Stimulated activated effector memory CD8-positive, alpha-beta T cell treated with anti-CD3 and anti-CD28 coated beads, Interleukin-12 subunit alpha, Interleukin-12 subunit beta, amount 100 ng/mL, for 72 hours (primary cell): ENCODE data around the gene TRPV5.

Experiments
- ATAC-seq: fragments of 150-1000 bp; cut with Tn5 transposase; 2 replicates; pipeline ENCODE4 v1.10.0; 2021
- DNase-seq, 2 donors: peaks; one replicate each; pipeline ENCODE4 v3.0.0; 2021 to 2022; ENCODE audit warnings: low spot score in 2 of 2
- H3K27ac Mint-ChIP-seq: one replicate; pipeline ENCODE4 v1.8.0; 2022; ENCODE audit warnings: mild to moderate bottlenecking, mixed read lengths
- H3K36me3 Mint-ChIP-seq: one replicate; pipeline ENCODE4 v1.8.0; 2022; ENCODE audit warnings: mild to moderate bottlenecking, mixed read lengths
- H3K4me1 Mint-ChIP-seq: one replicate; pipeline ENCODE4 v1.8.0; 2022; ENCODE audit warnings: mixed read lengths
- H3K4me3 Mint-ChIP-seq: one replicate; pipeline ENCODE4 v1.8.0; 2022; ENCODE audit warnings: mild to moderate bottlenecking, mixed read lengths
- H3K9me3 Mint-ChIP-seq: one replicate; pipeline ENCODE4 v1.8.0; 2022; ENCODE audit warnings: mixed read lengths

Gene TRPV5

GRCh38 chr7:142866361-142867096 is 67.0 kb downstream of the TRPV5 start:
- Mint-ChIP-seq H3K27ac (peak overlapping the region; percentile 61), H3K4me3 (no peak overlapping the region), H3K9me3 (no peaks in the 10 kb centered on the region), H3K4me1 (no peaks in the 10 kb centered on the region), H3K36me3 (no peaks in the 10 kb centered on the region)
- DNase-seq (no peak), ATAC-seq (no peak)

GRCh38 chr7:142865766-142866165 is 67.8 kb downstream of the TRPV5 start:
- no peaks in the 10 kb centered on the region for H3K9me3 Mint-ChIP-seq
- no peaks in the 10 kb centered on the region for H3K36me3 Mint-ChIP-seq
- ATAC-seq (no peak), DNase-seq (no peak)
- no peak overlapping the region for H3K27ac Mint-ChIP-seq
- no peaks in the 10 kb centered on the region for H3K4me1 Mint-ChIP-seq
- no peak overlapping the region for H3K4me3 Mint-ChIP-seq

- Mint-ChIP-seq H3K36me3 (no peaks in the 10 kb centered on the region), H3K4me3 (no peak overlapping the region), H3K27ac (no peak overlapping the region), H3K9me3 (no peaks in the 10 kb centered on the region), H3K4me1 (no peaks in the 10 kb centered on the region)
- DNase-seq (no peak), ATAC-seq (no peak)
Measured at GRCh38 chr7:142864980-142865747, 68.4 kb downstream of the TRPV5 start.

- no peaks in the 10 kb centered on the region for H3K4me1 Mint-ChIP-seq
- H3K27ac Mint-ChIP-seq, result no peak overlapping the region
- no peak overlapping the region for H3K4me3 Mint-ChIP-seq
- H3K36me3 Mint-ChIP-seq, result no peaks in the 10 kb centered on the region
- ATAC-seq (no peak), DNase-seq (no peak)
- no peaks in the 10 kb centered on the region for H3K9me3 Mint-ChIP-seq
Measured at GRCh38 chr7:142863891-142864685, 69.5 kb downstream of the TRPV5 start.

- no peak for ATAC-seq
- Mint-ChIP-seq H3K4me1 (no peaks in the 10 kb centered on the region), H3K4me3 (no peak overlapping the region), H3K36me3 (no peaks in the 10 kb centered on the region), H3K9me3 (no peaks in the 10 kb centered on the region), H3K27ac (no peak overlapping the region)
- DNase-seq, result no peak
Measured at GRCh38 chr7:142862786-142863400, 70.7 kb downstream of the TRPV5 start.

GRCh38 chr7:142862351-142862750 is 71.2 kb downstream of the TRPV5 start:
- no peaks in the 10 kb centered on the region for H3K9me3 Mint-ChIP-seq
- H3K4me1 Mint-ChIP-seq, result no peaks in the 10 kb centered on the region
- ATAC-seq, result no peak
- DNase-seq, result no peak
- no peak overlapping the region for H3K4me3 Mint-ChIP-seq
- no peaks in the 10 kb centered on the region for H3K36me3 Mint-ChIP-seq
- H3K27ac Mint-ChIP-seq, result no peak overlapping the region

- H3K9me3 Mint-ChIP-seq, result no peaks in the 10 kb centered on the region
- H3K36me3 Mint-ChIP-seq, result no peaks in the 10 kb centered on the region
- DNase-seq (no peak), ATAC-seq (no peak)
- H3K4me1 Mint-ChIP-seq, result peaks cover 10% of the 10 kb centered on the region
- no peak overlapping the region for H3K27ac Mint-ChIP-seq
- no peak overlapping the region for H3K4me3 Mint-ChIP-seq
Measured at GRCh38 chr7:142860968-142861367, 72.6 kb downstream of the TRPV5 start.

- Mint-ChIP-seq H3K36me3 (no peaks in the 10 kb centered on the region), H3K4me1 (peaks cover 14% of the 10 kb centered on the region), H3K27ac (no peak overlapping the region), H3K9me3 (no peaks in the 10 kb centered on the region), H3K4me3 (no peak overlapping the region)
- DNase-seq (no peak), ATAC-seq (no peak)
Measured at GRCh38 chr7:142859829-142860228, 73.7 kb downstream of the TRPV5 start.

- H3K27ac Mint-ChIP-seq, result no peak overlapping the region
Measured at GRCh38 chr7:142859411-142859810, 74.1 kb downstream of the TRPV5 start.

More at GRCh38 chr7:142859411-142859810, 74.1 kb downstream of the TRPV5 start:
- no peak for DNase-seq
- H3K4me3 Mint-ChIP-seq, result no peak overlapping the region
- no peaks in the 10 kb centered on the region for H3K9me3 Mint-ChIP-seq
- no peak for ATAC-seq
- H3K4me1 Mint-ChIP-seq, result peaks cover 15% of the 10 kb centered on the region
- H3K36me3 Mint-ChIP-seq, result peaks cover 2% of the 10 kb centered on the region
